ENCODE measurements around the gene WIZ.
"Not testable (repeated sequence)": the region's sequence is repeated elsewhere in the genome, so short reads cannot be mapped to it uniquely, and the experiment has no call there.

The WIZ gene, protein sequence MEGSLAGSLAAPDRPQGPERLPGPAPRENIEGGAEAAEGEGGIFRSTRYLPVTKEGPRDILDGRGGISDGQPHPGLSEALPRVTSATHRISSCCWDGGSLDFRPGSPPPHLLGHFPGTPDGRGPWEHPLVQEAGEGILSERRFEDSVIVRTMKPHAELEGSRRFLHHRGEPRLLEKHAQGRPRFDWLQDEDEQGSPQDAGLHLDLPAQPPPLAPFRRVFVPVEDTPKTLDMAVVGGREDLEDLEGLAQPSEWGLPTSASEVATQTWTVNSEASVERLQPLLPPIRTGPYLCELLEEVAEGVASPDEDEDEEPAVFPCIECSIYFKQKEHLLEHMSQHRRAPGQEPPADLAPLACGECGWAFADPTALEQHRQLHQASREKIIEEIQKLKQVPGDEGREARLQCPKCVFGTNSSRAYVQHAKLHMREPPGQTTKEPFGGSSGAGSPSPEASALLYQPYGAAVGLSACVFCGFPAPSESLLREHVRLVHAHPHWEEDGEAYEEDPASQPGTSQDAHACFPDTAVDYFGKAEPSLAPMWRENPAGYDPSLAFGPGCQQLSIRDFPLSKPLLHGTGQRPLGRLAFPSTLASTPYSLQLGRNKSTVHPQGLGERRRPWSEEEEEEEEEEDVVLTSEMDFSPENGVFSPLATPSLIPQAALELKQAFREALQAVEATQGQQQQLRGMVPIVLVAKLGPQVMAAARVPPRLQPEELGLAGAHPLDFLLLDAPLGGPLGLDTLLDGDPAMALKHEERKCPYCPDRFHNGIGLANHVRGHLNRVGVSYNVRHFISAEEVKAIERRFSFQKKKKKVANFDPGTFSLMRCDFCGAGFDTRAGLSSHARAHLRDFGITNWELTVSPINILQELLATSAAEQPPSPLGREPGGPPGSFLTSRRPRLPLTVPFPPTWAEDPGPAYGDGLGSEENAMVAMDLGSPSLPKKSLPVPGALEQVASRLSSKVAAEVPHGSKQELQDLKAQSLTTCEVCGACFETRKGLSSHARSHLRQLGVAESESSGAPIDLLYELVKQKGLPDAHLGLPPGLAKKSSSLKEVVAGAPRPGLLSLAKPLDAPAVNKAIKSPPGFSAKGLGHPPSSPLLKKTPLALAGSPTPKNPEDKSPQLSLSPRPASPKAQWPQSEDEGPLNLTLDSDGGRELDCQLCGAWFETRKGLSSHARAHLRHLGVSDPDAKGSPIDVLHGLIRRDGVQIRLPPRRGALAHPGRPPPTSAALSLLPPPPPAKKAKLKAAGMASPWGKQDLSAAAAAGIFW (N-terminal part only)

DNA sequence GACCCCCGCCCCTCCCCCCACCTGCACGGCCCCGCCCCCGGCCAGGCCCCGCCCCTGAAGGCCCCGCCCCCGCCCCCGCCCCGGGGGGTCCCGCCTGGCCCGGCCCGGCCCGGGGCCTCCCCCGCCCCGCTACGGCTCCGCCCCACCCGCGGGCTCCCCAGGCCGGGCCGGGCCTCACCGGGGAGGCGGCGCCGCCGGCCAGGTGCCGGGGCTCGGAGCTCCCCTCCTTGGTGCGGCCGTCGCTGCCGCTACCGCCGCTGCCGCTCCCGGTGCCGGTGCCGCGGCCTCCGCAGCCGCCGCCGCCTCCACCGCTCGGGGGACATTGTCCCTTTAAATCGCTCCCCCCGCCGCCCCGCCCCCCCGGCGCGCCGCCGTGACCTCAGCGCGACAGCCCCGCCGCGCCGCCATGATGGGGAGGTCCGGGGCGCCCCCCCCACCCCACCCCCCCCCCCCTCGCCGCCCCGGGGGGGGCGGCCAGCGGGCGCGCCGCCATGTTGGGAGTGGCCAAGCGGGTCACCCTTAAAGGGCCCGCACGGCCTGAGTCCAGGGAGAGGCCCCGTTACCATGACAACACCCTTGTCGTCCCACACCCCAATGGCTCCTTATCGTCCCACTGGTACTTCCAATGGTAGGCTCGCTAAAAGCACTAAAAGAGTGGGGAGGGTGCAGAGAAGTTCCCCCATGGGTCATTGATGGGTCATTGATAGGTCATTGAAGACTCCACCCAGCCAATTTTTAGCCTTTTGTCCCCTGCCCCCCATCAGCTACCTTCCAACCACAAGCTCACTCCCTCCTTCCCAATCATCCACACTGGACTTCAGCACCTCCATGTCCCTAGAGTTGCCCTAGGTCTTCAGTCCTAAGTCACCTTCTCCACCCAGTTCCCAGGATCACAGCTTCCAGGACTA lies at the start of gene WIZ:
WIZ (minus strand) TSS at position 337 of the 908 bp plus-strand sequence. CDS start 1,649 bp downstream, outside the sequence.
- DNase-seq: no peak

DNA sequence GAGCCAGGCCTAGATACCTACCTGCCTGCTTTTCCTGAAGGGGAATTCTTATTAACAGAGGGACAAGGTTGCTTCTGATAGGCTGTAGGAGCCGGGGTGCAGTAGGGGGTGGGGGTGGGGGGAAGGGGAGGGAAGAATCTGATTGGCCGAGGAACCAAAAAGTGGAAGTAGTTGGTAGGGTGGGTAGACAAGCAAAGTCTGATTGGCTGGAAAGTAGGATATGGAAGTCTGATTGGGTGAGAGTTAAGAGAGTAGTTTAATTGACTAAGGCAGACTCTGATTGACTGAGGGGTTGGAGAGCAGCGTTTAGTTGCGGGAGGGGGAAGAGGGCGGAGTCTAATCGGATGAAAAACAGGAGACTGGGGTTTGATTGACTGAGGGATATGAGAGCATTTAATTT lies 49.2 kb upstream of the WIZ start:
- no peak for DNase-seq

DNA sequence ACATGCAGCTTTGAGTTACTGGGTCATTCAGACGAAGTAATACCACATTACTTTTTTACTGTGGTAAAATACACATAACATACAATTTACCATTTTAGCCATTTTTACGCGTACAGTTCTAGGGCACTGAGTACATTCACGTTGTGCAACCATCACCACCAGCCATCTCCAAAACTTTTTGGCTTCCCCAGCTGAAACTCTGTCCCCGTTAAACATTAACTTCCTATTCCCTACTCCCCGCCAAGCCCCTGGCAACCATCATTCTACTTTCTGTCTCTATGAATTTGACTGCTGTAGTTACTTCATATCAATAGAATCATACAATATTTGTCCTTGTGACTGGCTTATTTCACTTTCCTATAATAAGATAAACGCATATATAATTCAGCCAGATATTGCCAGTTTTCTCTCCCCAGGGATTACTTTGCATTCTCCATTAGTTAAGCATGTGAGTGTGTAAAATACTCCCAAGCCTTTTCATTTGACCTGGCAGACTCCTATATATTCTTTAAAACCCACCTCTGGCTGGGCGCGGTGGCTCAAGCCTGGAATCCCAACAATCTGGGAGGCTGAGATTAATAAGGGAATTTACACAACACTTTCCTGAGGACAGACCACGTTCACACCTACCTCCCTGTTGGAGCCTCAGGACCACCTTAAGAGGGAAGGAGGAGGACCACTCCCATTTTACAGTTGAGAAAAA lies 48.6 kb upstream of the WIZ start:
- DNase-seq: no peak

DNA sequence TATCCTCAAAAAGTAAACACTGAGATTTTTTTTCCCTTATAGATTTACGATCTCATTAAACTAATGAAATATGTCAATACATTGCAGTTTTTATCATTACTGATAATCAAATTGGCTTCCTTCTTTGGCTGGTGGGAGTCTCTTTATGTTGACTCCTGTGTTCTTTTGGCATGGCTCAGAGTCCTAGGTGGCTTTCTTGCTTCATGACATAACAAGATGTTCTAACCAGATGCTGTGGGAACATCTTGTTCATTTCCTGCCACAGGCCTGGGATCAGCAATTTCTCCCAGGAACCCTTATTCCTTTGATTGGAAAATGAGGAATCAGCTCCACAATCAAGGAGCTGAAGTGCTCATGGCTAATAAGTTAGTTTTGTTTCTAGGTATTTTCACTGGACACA lies 45.4 kb upstream of the WIZ start:
- no peak for DNase-seq

DNA sequence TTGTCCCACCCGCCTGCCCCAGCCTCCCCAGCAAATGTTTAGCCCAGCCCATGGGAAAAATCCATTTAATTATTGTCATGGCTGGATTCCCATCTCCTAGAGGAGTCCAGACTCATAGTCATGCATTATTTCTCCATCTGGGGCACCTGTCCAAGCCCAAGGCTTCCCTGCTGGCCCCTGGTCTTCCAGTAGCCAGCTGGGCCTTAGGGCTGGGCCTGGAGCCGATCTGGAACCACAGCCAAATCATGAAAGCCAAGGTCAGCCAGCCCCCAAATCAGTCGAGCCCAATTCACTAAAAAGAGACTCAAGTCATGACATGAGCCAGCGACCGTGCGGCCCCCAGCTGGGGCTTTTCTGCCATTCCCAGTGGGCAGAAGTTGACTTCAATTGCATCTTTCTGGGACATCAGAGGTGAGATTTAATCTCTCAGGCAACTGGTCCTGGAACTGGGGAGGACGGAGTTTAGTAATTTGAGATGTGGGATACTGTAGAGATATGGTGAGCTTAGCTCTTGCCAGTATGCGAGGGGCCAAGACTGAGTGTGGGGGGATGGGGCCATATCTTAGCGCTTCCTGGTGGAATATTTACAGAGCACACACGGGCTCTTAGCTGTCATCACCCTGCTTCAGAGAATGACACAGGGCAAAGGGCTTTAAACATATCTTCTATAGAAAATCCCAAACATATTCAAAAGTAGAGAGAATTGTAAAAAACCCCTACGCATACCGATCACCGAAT lies 38.9 kb upstream of the WIZ start:
- no peak for DNase-seq

DNA sequence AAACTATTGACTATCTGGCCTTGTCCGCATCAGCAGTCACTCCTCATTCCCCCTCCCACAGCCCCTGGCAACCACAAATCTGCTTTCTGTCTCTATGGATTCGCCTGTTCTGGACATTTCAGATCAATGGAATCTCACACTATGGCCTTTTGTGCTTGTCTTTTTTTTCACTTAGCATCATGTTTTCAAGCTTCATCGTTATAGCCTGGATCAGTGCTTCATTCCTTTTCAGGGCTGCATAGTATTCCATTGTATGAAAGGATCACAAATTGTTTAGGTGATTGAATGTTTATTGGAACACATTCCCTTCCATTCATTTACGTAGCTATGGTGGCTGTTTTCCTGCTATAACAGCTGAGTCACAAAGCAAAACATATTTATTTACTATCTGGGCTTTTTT lies 37.3 kb upstream of the WIZ start:
- DNase-seq: no peak

DNA sequence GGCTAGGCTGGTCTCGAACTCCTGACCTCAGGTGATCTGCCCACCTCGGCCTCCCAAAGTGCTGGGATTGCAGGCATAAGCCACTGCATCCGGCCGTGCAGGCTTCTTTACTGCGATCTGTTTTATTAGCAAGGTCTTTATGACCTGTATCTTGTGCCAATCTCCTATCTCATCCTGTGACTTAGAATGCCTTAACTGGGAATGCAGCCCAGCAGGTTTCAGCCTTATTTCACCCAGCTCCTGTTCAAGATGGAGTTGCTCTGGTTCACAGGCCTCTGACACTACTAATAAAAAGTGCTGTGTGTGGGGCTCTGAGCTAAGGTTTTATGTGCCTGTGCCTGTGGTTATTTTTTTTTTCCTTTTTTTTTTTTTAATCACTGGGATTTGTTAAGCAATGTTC lies 36.0 kb upstream of the WIZ start:
- DNase-seq: not testable (repeated sequence)

DNA sequence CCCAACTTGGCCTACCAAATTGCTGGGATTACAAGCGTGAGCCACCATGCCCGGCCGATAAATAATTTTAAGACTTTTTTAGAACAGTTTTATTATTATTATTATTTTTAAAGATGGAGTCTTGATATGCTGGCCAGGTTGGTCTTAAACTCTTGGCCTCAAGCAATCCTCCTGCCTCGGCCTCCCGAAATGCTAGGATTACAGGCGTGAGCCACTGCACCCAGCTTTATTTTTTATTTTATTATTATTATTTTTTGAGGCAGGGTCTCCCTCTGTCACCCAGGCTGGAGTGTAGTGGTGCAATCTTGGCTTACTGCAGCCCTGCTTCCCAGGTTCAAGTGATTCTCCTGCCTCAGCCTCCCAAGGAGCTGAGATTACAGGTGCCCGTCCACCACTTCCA lies 31.2 kb upstream of the WIZ start:
- DNase-seq: not testable (repeated sequence)

DNA sequence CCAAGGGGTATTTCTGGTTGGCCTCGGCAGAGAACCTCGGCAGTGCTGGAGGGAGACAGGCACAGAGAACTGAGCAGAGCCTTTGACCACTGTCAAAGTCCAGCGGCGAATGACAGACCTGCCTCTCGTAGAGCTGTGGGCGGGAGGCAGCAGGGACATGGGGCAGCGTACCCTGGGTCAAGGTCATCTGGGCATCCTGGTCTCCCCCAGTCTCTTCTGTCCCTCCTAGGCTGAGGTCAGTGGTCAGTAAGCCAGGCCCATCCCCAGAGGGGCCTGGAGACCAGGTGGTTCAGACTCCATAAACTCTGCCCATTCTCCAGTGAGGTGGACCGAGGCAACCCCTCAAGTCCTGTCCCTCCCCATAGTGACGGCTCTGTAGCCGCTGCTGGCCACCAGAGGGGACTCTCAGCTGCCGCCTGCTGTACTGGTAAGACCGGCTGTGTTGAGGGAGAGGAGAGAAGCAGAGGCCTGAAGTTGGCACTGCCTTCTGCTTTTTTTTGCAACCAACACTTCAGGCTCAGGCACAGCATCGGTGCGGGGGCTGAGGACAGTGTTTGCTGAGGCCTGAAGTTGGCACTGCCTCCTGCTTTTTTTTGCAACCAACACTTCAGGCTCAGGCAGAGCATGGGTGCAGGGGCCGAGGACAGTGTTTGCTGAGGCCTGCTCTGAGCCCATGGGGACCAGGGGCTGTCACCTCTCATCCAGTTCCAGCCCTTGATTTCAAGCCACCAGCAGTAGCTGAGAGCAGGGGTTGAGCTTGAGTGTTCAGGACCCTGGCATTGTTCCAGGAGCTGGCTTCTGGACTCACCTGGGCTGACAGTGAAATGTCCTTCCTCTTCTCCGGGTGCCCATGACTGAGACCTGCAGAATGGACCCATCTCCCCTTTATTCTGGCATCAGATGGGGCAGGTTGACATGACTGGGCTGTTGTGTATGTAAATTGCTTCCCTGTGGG lies 29.9 kb upstream of the WIZ start, which contains the start of gene PGLYRP2:
PGLYRP2 (minus strand) TSS at position 111 of the 955 bp plus-strand sequence. CDS start 130 bp downstream, outside the sequence.
- peak; percentile 16 for DNase-seq

DNA sequence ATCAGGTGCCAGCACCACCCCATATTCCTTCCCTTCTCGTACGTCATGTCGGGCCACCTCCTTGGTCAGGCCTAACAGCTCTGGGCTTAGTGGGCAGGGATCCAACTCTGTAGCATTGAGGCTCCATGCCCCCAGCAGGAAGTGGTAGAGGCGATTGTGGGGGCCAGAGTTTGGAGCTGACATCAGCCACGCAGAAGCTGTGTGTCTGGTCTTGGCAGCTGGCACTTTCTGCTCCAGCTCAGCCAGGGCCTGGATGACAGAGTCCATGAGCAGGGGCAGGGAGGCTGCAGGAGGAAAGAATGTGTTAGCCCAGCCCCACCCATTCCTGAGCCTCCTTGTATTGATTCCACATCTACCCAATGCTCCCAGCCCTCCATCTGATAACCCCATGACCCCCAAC lies 26.6 kb upstream of the WIZ start:
- DNase-seq: no peak

DNA sequence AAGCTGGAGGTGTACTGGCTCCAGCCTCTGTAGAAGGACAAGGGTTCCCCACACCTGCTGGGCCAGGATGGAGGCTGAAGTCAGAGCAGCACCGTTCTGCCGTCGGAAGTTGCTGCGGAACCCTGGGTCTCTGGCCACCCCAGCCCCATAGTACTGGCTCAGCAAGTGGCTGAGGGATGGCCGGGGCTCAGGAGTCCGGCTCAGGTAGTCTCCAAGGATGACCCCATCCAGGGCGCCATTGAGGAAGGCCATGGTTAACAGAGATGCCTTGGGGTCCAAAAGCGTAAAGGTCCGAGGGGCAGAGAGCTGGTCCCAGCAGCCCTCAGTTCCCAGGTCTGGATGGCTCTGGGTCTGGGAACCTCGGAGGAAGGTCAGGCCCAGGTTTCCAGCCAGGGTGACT lies 25.9 kb upstream of the WIZ start:
- DNase-seq: no peak

DNA sequence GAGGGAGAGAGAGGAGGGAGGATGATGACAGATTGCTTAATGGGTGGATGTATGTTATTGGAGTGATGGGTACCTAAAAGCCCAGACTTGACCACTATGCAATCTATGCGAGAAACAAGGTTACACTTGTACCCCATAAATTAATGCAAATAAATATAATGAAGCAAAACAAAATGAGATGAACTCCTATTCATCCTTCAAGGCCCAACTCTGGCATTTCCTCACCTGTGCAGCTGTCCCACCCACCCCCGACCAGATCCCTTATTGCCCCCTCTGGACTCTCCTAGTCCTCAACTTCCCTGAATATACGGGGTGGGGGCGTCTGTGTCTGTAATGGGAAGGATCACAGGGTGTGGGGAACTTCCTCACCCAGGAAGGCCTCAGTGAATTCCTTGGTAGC lies 25.4 kb upstream of the WIZ start:
- no peak for DNase-seq

DNA sequence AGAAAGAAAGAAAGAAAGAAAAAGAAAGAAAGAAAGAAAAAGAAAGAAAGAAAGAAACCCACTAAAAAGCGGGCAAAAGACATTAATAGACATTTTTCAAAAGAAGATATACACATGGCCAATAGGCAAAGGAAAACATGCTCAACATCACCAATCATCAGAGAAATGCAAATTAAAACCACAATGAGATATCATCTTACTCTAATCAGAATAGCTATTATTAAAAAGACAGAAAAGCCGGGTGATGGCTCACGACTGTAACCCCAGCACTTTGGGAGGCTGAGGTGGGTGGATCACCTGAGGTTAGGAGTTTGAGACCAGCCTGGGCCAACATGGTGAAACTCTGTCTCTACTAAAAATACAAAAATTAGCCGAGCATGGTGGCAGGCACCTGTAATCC lies 24.1 kb upstream of the WIZ start:
- DNase-seq: not testable (repeated sequence)

DNA sequence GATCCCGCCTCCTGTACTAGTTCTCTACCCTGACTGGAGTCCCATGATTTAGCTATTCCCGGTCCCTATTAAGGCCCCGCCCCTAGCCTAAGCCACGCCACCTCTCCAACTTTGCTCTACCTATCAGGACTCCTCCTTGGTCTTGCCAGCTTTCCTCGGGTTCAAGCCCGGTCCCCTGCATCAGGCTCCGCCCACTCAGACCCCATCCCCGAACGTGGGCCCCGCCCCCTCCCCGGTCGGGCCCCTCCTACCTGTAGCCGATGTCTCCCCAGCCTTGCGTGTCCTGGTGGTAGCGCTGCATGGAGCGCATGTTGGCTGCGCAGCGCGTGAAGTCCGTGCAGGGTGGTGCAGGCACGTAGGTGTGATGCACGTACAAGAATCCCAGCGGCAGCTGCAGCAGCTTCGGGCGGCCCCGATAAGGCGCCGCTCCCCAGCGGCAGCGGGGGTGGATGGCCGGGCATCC lies 21.9 kb upstream of the WIZ start:
- DNase-seq: no peak

DNA sequence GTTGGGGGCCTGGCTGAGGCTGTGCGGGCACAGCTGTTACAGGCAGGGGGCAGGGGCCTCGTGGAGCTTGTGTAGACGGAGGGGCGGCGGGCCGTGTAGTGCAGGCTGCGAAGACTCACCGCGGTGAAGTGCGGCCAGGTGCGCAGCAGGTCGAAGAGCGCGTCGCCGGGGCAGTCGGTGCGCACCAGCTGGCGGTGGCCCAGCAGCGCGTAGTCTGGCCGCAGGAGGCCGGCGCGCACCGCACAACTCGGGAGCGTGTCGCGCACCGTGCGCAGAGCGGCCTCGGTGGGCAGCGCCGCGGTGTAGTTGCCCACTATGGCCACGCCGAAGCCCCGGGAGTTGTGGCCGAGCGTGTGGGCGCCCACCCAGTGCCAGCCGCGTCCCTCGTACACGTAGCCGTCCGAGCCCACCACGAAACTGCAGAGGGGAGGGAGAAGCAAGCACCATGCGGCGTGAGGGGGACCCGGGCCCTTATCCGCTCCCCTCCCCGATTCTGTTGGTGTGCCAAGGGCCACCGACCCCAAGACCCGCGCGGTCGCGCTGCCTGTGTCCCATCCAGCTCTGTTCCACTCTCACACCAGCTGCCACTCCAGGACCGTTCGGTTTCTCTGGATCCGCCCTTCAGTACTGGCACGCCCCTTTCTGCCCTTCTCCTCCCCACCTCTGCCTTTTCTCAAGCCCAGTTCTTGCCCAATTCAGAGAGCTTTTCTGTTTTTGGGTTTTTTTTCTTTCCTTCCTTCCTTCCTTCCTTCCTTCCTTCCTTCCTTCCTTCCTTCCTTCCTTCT lies 19.9 kb upstream of the WIZ start:
- DNase-seq: no peak

DNA sequence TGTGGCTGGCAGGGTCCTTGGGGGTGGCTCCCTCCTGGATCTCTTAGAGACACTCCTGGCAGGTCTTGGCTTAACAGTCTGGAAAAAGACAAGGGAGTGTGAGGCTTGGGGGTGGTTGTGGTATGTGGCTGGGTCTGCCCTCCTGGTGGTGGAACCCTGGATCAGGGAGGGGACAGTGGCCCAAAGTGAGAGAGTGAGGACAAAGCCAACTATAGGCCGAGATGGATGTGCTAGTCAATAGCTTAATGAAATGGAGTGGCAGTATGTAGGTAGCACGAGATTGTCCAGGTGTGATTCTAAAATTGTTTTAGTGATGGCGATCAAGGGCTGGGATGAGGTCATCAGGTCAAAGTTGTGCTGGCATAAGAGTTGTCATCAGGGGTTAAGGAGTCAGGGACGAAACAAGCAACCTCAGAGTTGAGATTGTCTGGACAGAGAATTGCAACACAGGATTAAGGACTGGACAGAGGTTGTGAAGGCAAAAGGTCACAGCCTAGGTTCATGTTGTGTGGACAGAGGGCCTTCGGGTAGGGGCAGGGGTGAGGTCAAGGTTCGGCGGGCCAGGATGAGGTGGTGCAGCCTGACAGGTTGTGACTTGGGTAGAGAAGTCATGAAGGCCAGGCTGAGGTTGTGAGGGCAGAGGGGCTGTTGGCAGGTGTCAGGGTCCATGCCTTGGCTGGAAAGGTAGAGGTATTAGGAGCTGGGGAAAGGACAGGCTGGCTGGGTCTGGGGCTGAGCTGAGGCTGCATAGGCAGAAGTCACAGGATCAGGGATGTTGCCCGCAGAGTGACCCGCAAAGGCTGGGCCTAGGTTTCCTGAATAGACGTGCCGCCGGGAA lies 19.1 kb upstream of the WIZ start:
- DNase-seq: no peak

DNA sequence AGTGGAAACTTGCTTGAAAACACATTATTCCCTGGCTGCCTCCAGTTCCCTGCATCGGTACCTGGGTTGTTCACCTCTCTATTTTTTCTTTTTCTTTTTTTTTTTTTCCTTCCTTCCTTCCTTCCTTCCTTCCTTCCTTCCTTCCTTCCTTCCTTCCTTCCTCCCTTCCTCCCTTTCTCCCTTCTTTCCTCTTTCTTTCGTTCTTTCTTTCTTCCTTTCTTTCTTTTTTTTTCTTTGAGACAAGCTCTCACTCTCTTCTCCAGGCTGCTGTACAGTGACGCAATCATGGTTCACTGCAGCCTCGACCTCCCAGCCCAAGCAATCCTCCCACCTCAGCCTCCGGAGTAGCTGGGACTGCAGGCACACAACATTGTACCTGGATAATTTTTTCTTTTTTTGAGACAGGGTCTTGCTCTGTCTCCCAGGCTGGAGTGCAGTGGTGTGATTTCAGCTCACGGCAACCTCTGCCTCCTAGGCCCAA lies 18.0 kb upstream of the WIZ start:
- DNase-seq: no peak
